Stimulated activated memory B cell treated with anti-CD40 and anti-IgM and Interleukin-4, amounts not matched to agents 10 μg/mL and 1 μg/mL and 100 μg/mL, for 72 hours (primary cell): Measurements from ENCODE around the gene AFDN.

Experiments used
- ATAC-seq: fragments of 150-1000 bp; cut with Tn5 transposase; 2 replicates; pipeline ENCODE4 v1.10.0; 2021
- H3K27ac Mint-ChIP-seq: one replicate; pipeline ENCODE4 v1.8.0; 2022; ENCODE audit warnings: mild to moderate bottlenecking, mixed read lengths
- H3K27me3 Mint-ChIP-seq: one replicate; pipeline ENCODE4 v1.8.0; 2022; ENCODE audit warnings: mixed read lengths
- H3K36me3 Mint-ChIP-seq: one replicate; pipeline ENCODE4 v1.8.0; 2022; ENCODE audit warnings: mixed read lengths
- H3K4me1 Mint-ChIP-seq: one replicate; pipeline ENCODE4 v1.8.0; 2022; ENCODE audit warnings: mixed read lengths
- H3K4me3 Mint-ChIP-seq: one replicate; pipeline ENCODE4 v1.8.0; 2022; ENCODE audit warnings: mild to moderate bottlenecking, moderate library complexity, mixed read lengths
- H3K9me3 Mint-ChIP-seq: one replicate; pipeline ENCODE4 v1.8.0; 2022; ENCODE audit warnings: mixed read lengths

Gene AFDN

GRCh38 chr6:167826896-167827582, at the start of gene AFDN:
TSS of gene AFDN (plus strand) at chr6:167826911. CDS start at chr6:167827133, 222 bp downstream.
- H3K4me1 Mint-ChIP-seq, result peaks cover 45% of the 10 kb centered on the region
- H3K9me3 Mint-ChIP-seq, result no peaks in the 10 kb centered on the region
- H3K27ac Mint-ChIP-seq, result peak within 1 kb of the TSS; percentile 79
- peak within 1 kb of the TSS; percentile 89 for H3K4me3 Mint-ChIP-seq
- peaks cover 14% of the 10 kb centered on the region for H3K27me3 Mint-ChIP-seq
- no peaks in the 10 kb centered on the region for H3K36me3 Mint-ChIP-seq
- ATAC-seq, result peak; percentile 72

GRCh38 chr6:167778497-167779128, 48.1 kb upstream of the AFDN start:
- Mint-ChIP-seq H3K9me3 (no peaks in the 10 kb centered on the region), H3K27me3 (peaks cover 36% of the 10 kb centered on the region), H3K4me3 (no peak overlapping the region), H3K27ac (no peak overlapping the region), H3K4me1 (no peaks in the 10 kb centered on the region), H3K36me3 (no peaks in the 10 kb centered on the region)
- no peak for ATAC-seq

GRCh38 chr6:167779129-167779992, 47.4 kb upstream of the AFDN start:
- H3K4me1 Mint-ChIP-seq, result no peaks in the 10 kb centered on the region
- H3K36me3 Mint-ChIP-seq, result no peaks in the 10 kb centered on the region
- peaks cover 36% of the 10 kb centered on the region for H3K27me3 Mint-ChIP-seq
- H3K4me3 Mint-ChIP-seq, result no peak overlapping the region
- no peaks in the 10 kb centered on the region for H3K9me3 Mint-ChIP-seq
- no peak overlapping the region for H3K27ac Mint-ChIP-seq
- ATAC-seq, result no peak

GRCh38 chr6:167779993-167780655, 46.6 kb upstream of the AFDN start:
- Mint-ChIP-seq H3K36me3 (no peaks in the 10 kb centered on the region), H3K4me1 (no peaks in the 10 kb centered on the region), H3K4me3 (no peak overlapping the region), H3K9me3 (no peaks in the 10 kb centered on the region), H3K27ac (no peak overlapping the region), H3K27me3 (peaks cover 36% of the 10 kb centered on the region)
- no peak for ATAC-seq

GRCh38 chr6:167781066-167781767, 45.5 kb upstream of the AFDN start:
- Mint-ChIP-seq H3K27ac (no peak overlapping the region), H3K9me3 (no peaks in the 10 kb centered on the region), H3K4me3 (no peak overlapping the region), H3K4me1 (no peaks in the 10 kb centered on the region), H3K27me3 (peaks cover 36% of the 10 kb centered on the region), H3K36me3 (no peaks in the 10 kb centered on the region)
- no peak for ATAC-seq

- no peak for ATAC-seq
- Mint-ChIP-seq H3K36me3 (no peaks in the 10 kb centered on the region), H3K4me3 (no peak overlapping the region), H3K27ac (no peak overlapping the region), H3K27me3 (peaks cover 30% of the 10 kb centered on the region), H3K9me3 (no peaks in the 10 kb centered on the region), H3K4me1 (no peaks in the 10 kb centered on the region)
Observed at GRCh38 chr6:167781868-167782267, 44.8 kb upstream of the AFDN start.

GRCh38 chr6:167782698-167783517, 43.8 kb upstream of the AFDN start:
- Mint-ChIP-seq H3K27me3 (peaks cover 21% of the 10 kb centered on the region), H3K36me3 (no peaks in the 10 kb centered on the region), H3K9me3 (no peaks in the 10 kb centered on the region), H3K4me3 (no peak overlapping the region), H3K4me1 (no peaks in the 10 kb centered on the region), H3K27ac (no peak overlapping the region)
- no peak for ATAC-seq

GRCh38 chr6:167786853-167787675, 39.6 kb upstream of the AFDN start:
- no peaks in the 10 kb centered on the region for H3K4me1 Mint-ChIP-seq
- H3K4me3 Mint-ChIP-seq, result no peak overlapping the region
- H3K27ac Mint-ChIP-seq, result no peak overlapping the region
- no peaks in the 10 kb centered on the region for H3K36me3 Mint-ChIP-seq
- no peaks in the 10 kb centered on the region for H3K9me3 Mint-ChIP-seq
- H3K27me3 Mint-ChIP-seq, result peaks cover 27% of the 10 kb centered on the region
- no peak for ATAC-seq

- peaks cover 36% of the 10 kb centered on the region for H3K27me3 Mint-ChIP-seq
- no peak overlapping the region for H3K4me3 Mint-ChIP-seq
- no peak for ATAC-seq
- no peak overlapping the region for H3K27ac Mint-ChIP-seq
- no peaks in the 10 kb centered on the region for H3K36me3 Mint-ChIP-seq
- H3K4me1 Mint-ChIP-seq, result no peaks in the 10 kb centered on the region
- H3K9me3 Mint-ChIP-seq, result no peaks in the 10 kb centered on the region
Observed at GRCh38 chr6:167787896-167788562, 38.7 kb upstream of the AFDN start.

GRCh38 chr6:167788563-167788903, 38.2 kb upstream of the AFDN start:
- H3K36me3 Mint-ChIP-seq, result no peaks in the 10 kb centered on the region
- H3K4me1 Mint-ChIP-seq, result no peaks in the 10 kb centered on the region
- H3K9me3 Mint-ChIP-seq, result no peaks in the 10 kb centered on the region
- H3K27ac Mint-ChIP-seq, result no peak overlapping the region
- ATAC-seq, result no peak
- H3K27me3 Mint-ChIP-seq, result peaks cover 39% of the 10 kb centered on the region
- H3K4me3 Mint-ChIP-seq, result no peak overlapping the region

- Mint-ChIP-seq H3K27me3 (peaks cover 47% of the 10 kb centered on the region), H3K4me3 (no peak overlapping the region), H3K9me3 (no peaks in the 10 kb centered on the region), H3K36me3 (no peaks in the 10 kb centered on the region), H3K27ac (no peak overlapping the region), H3K4me1 (no peaks in the 10 kb centered on the region)
- ATAC-seq, result no peak
Observed at GRCh38 chr6:167789358-167789757, 37.4 kb upstream of the AFDN start.

GRCh38 chr6:167791091-167791779, 35.5 kb upstream of the AFDN start:
- Mint-ChIP-seq H3K4me3 (no peak overlapping the region), H3K9me3 (no peaks in the 10 kb centered on the region), H3K36me3 (no peaks in the 10 kb centered on the region), H3K27me3 (peaks cover 65% of the 10 kb centered on the region), H3K27ac (no peak overlapping the region), H3K4me1 (peaks cover 12% of the 10 kb centered on the region)
- no peak for ATAC-seq
